ENCODE results near the gene COQ8A.
"Not testable (repeated sequence)": the region's sequence is repeated elsewhere in the genome, so short reads cannot be mapped to it uniquely, and the experiment has no call there.

COQ8A gene

GRCh38 chr1:226920446-226920894 lies 19.6 kb upstream of the COQ8A start:
- Histone ChIP-seq H3K4me3 (no peak overlapping the region), H3K27ac (peak overlapping the region in 1 of 2 donors; percentile 38)
- DNase-seq (ENCODE audit: low spot score): peak; percentile 74
- no peak for TF ChIP-seq CTCF (IDR thresholded peaks at IDR 0.05)

GRCh38 chr1:226921504-226921903 lies 18.6 kb upstream of the COQ8A start:
- no peak for TF ChIP-seq CTCF (IDR thresholded peaks at IDR 0.05)
- H3K4me3 ChIP-seq: no peak overlapping the region
- no peak overlapping the region for H3K27ac ChIP-seq
- DNase-seq (ENCODE audit: low spot score): peak; percentile 7

- not testable (repeated sequence) for DNase-seq (ENCODE audit: low spot score); H3K27ac ChIP-seq; H3K4me3 ChIP-seq
These were observed 10.6 kb upstream of the COQ8A start for GRCh38 chr1:226929260-226930111.

- H3K27ac ChIP-seq: no peak overlapping the region
- H3K4me3 ChIP-seq: no peak overlapping the region
- TF ChIP-seq CTCF (IDR thresholded peaks at IDR 0.05): no peak
- DNase-seq (ENCODE audit: low spot score): no peak
These were observed 5.4 kb upstream of the COQ8A start for GRCh38 chr1:226934483-226935237.

- DNase-seq (ENCODE audit: low spot score): peak; percentile 69
- TF ChIP-seq CTCF (IDR thresholded peaks at IDR 0.05): no peak
- H3K27ac ChIP-seq: peak overlapping the region; percentile 97 to 100
- H3K4me3 ChIP-seq: peak overlapping the region; percentile 73
These were observed 2.0 kb upstream of the COQ8A start for GRCh38 chr1:226937940-226938725.

- peak overlapping the region; percentile 97 to 100 for H3K27ac ChIP-seq
- peak overlapping the region; percentile 73 for H3K4me3 ChIP-seq
- no peak for TF ChIP-seq CTCF (IDR thresholded peaks at IDR 0.05)
- DNase-seq (ENCODE audit: low spot score): peak; percentile 17
These were observed 1.1 kb upstream of the COQ8A start for GRCh38 chr1:226938903-226939437.

Measured in coronary artery (tissue), 2 donors.